IMR-90 (cell line): Measurements from ENCODE around the gene XRCC4. TPM values are rescaled to one million over a fixed set of nuclear protein-coding genes. Genes with fewer than 3 reads are reported as not detected.

Experiments
- ATAC-seq: fragments of 200-7000 bp; cut with Tn5 transposase; 2 replicates; pipeline ENCODE4 v1.9.1; 2020; ENCODE audit warnings: low read depth, mild to moderate bottlenecking, moderate library complexity
- BruUV-seq: library from RNA; stranded (reverse); fragments of 400-500 nt; replicated peaks from 2 replicates; lab custom pipeline; 2021; lab: Mats Ljungman, UMichigan
- CTCF ChIA-PET: fragments of 300-600 bp; formaldehyde crosslinking; extraction: SDS; loops from one replicate; lab custom pipeline; 2021; ENCODE audit warnings: antibody characterized with exemption; lab: Yijun Ruan, JAX
- POLR2A ChIA-PET: fragments of 300-600 bp; sonication (Branson Sonifier 250); formaldehyde crosslinking; loops from one replicate; lab custom pipeline; 2022; ENCODE audit warnings: antibody characterized with exemption; ENCODE audit not compliant: unreplicated experiment; lab: Charles Lee
- DNase-seq: peaks from one replicate; pipeline ENCODE4 v3.0.0; 2013
- H2AFZ ChIP-seq: replicated peaks from 2 replicates; pipeline ENCODE3; 2013; ENCODE audit warnings: low read length, mild to moderate bottlenecking; ENCODE audit not compliant: poor library complexity
- H2AK5ac ChIP-seq: 2 replicates; pipeline ENCODE4 v1.6.1; 2013; ENCODE audit warnings: low read depth, low read length, inconsistent platforms
- H2AK9ac ChIP-seq: replicated peaks from 2 replicates; pipeline ENCODE3; 2013; ENCODE audit warnings: mild to moderate bottlenecking, low read depth, low read length, moderate library complexity; ENCODE audit not compliant: poor library complexity
- H2BK120ac ChIP-seq: 2 replicates; pipeline ENCODE4 v1.6.1; 2013; ENCODE audit warnings: low read depth, low read length, inconsistent platforms
- H2BK15ac ChIP-seq: 3 replicates; pipeline ENCODE4 v1.6.1; 2013; ENCODE audit warnings: low read depth, low read length, inconsistent platforms
- H2BK20ac ChIP-seq: 2 replicates; pipeline ENCODE4 v1.6.1; 2013; ENCODE audit warnings: low read depth, mild to moderate bottlenecking, inconsistent platforms, low read length, moderate library complexity
- H2BK5ac ChIP-seq: 2 replicates; pipeline ENCODE4 v1.6.1; 2013; ENCODE audit warnings: mild to moderate bottlenecking, low read depth, low read length, inconsistent platforms; ENCODE audit not compliant: poor library complexity, severe bottlenecking
- H3K14ac ChIP-seq: replicated peaks from 2 replicates; pipeline ENCODE4 v1.6.1; 2013; ENCODE audit warnings: low read depth, low read length, inconsistent platforms
- H3K18ac ChIP-seq: 2 replicates; pipeline ENCODE4 v1.6.1; 2013; ENCODE audit warnings: low read depth, low read length, control low read depth
- H3K23ac ChIP-seq: 2 replicates; pipeline ENCODE4 v1.6.1; 2013; ENCODE audit warnings: low read depth, low read length, inconsistent platforms
- H3K27ac ChIP-seq: 2 replicates; pipeline ENCODE4 v1.5.1; 2013; ENCODE audit warnings: mild to moderate bottlenecking, control low read depth, low read length; ENCODE audit not compliant: insufficient read depth
- H3K27me3 ChIP-seq: 2 replicates; pipeline ENCODE4 v1.6.1; 2013; ENCODE audit warnings: low read length; ENCODE audit not compliant: control insufficient read depth, insufficient read depth
- H3K36me3 ChIP-seq: 2 replicates; pipeline ENCODE4 v1.6.1; 2013; ENCODE audit warnings: low read length, mixed read lengths; ENCODE audit not compliant: control insufficient read depth, insufficient read depth
- H3K4ac ChIP-seq: 2 replicates; pipeline ENCODE4 v1.6.1; 2013; ENCODE audit warnings: low read depth, low read length, inconsistent platforms
- H3K4me1 ChIP-seq: 2 replicates; pipeline ENCODE4 v1.6.1; 2013; ENCODE audit warnings: low read length, mixed read lengths; ENCODE audit not compliant: control insufficient read depth, insufficient read depth
- H3K4me2 ChIP-seq: 2 replicates; pipeline ENCODE4 v1.6.1; 2013; ENCODE audit warnings: low read depth, mild to moderate bottlenecking, control low read depth, low read length, moderate library complexity
- H3K4me3 ChIP-seq: 2 replicates; pipeline ENCODE4 v1.5.1; 2013; ENCODE audit warnings: low read depth, mild to moderate bottlenecking, control low read depth, low read length, moderate library complexity; ENCODE audit not compliant: insufficient read depth
- H3K56ac ChIP-seq: 2 replicates; pipeline ENCODE4 v1.6.1; 2013; ENCODE audit warnings: low read length, inconsistent platforms; ENCODE audit not compliant: insufficient read depth; ENCODE audit errors: extremely low read depth
- H3K79me1 ChIP-seq, 2 experiments: 2 replicates each; pipeline ENCODE4 v1.6.1; 2013; ENCODE audit warnings: low read length in 2 of 2, inconsistent platforms in 1 of 2, low read depth in 1 of 2
- H3K9ac ChIP-seq: 2 replicates; pipeline ENCODE4 v1.6.1; 2013; ENCODE audit warnings: low read depth, low read length, control low read depth
- H3K9me1 ChIP-seq: 2 replicates; pipeline ENCODE4 v1.6.1; 2013; ENCODE audit warnings: low read length, inconsistent platforms; ENCODE audit not compliant: insufficient read depth
- H3K9me3 ChIP-seq: 2 replicates; pipeline ENCODE4 v1.6.1; 2013; ENCODE audit warnings: low read length; ENCODE audit not compliant: control insufficient read depth, insufficient read depth
- H4K20me1 ChIP-seq: 2 replicates; pipeline ENCODE4 v1.6.1; 2013; ENCODE audit warnings: low read length, inconsistent platforms; ENCODE audit not compliant: insufficient read depth
- H4K5ac ChIP-seq: 2 replicates; pipeline ENCODE4 v1.6.1; 2013; ENCODE audit warnings: mild to moderate bottlenecking, low read depth, low read length, control low read depth
- H4K8ac ChIP-seq, 2 experiments: 2 replicates each; pipeline ENCODE4 v1.6.1; 2013; ENCODE audit warnings: low read depth in 2 of 2, low read length in 2 of 2, control low read depth in 1 of 2, inconsistent platforms in 1 of 2
- H4K91ac ChIP-seq: 2 replicates; pipeline ENCODE4 v1.6.1; 2013; ENCODE audit warnings: low read depth, low read length, inconsistent platforms; ENCODE audit not compliant: insufficient read depth
- BHLHE40 ChIP-seq: fragments of 150-350 bp; IDR thresholded peaks from 2 replicates; pipeline ENCODE4 v1.6.1; 2016; ENCODE audit warnings: mild to moderate bottlenecking, low read depth, low read length
- CEBPB ChIP-seq: IDR thresholded peaks from 2 replicates; pipeline ENCODE4 v1.6.1; 2012; ENCODE audit warnings: low read depth, low read length, improper control_type of control experiment
- CHD1 ChIP-seq: IDR thresholded peaks from 2 replicates; pipeline ENCODE4 v1.6.1; 2012; ENCODE audit warnings: low read depth, low read length, improper control_type of control experiment
- CTCF ChIP-seq: conservative IDR thresholded peaks from 2 replicates; pipeline ENCODE4 v1.5.1; 2012; ENCODE audit warnings: mild to moderate bottlenecking, low read depth, low read length, improper control_type of control experiment
- ELK1 ChIP-seq: fragments of 150-350 bp; IDR thresholded peaks from 2 replicates; pipeline ENCODE4 v1.6.1; 2016; ENCODE audit warnings: low read depth, mild to moderate bottlenecking, low read length, moderate library complexity, borderline replicate concordance
- FOS ChIP-seq: fragments of 150-350 bp; IDR thresholded peaks from 2 replicates; pipeline ENCODE4 v1.6.1; 2016; ENCODE audit warnings: low read depth, low read length
- MAFK ChIP-seq: IDR thresholded peaks from 2 replicates; pipeline ENCODE4 v1.6.1; 2012; ENCODE audit warnings: low read depth, low read length, improper control_type of control experiment
- MAZ ChIP-seq: IDR thresholded peaks from 2 replicates; pipeline ENCODE4 v1.6.1; 2012; ENCODE audit warnings: low read depth, mild to moderate bottlenecking, low read length, improper control_type of control experiment, moderate library complexity, borderline replicate concordance
- MXI1 ChIP-seq: IDR thresholded peaks from 2 replicates; pipeline ENCODE4 v1.6.1; 2012; ENCODE audit warnings: low read depth, mild to moderate bottlenecking, low read length, moderate library complexity, borderline replicate concordance
- NFE2L2 ChIP-seq: fragments of 150-350 bp; IDR thresholded peaks from 2 replicates; pipeline ENCODE4 v1.6.1; 2016; ENCODE audit warnings: low read depth, mild to moderate bottlenecking, low read length
- POLR2A ChIP-seq: IDR thresholded peaks from 2 replicates; pipeline ENCODE4 v1.6.1; 2012; ENCODE audit warnings: mild to moderate bottlenecking, low read depth, low read length
- RAD21 ChIP-seq: IDR thresholded peaks from 2 replicates; pipeline ENCODE4 v1.6.1; 2012; ENCODE audit warnings: low read length, improper control_type of control experiment
- RCOR1 ChIP-seq: IDR thresholded peaks from 2 replicates; pipeline ENCODE4 v1.6.1; 2012; ENCODE audit warnings: mild to moderate bottlenecking, low read length, improper control_type of control experiment; ENCODE audit not compliant: insufficient replicate concordance
- RFX5 ChIP-seq: IDR thresholded peaks from 2 replicates; pipeline ENCODE4 v1.8.0; 2012; ENCODE audit warnings: low read depth, mild to moderate bottlenecking, low read length, moderate library complexity
- SMC3 ChIP-seq: fragments of 150-350 bp; IDR thresholded peaks from 2 replicates; pipeline ENCODE4 v1.6.1; 2016; ENCODE audit warnings: low read depth, mild to moderate bottlenecking, antibody characterized with exemption, low read length, moderate library complexity
- USF2 ChIP-seq: fragments of 150-350 bp; IDR thresholded peaks from 2 replicates; pipeline ENCODE4 v1.6.1; 2017; ENCODE audit warnings: mild to moderate bottlenecking, antibody characterized with exemption, low read length, low read depth
- WGBS, 2 experiments: methylation state at CpG; one replicate each; pipeline versions ENCODE4 v1.1.5 to v1.1.7; 2013; ENCODE audit warnings: missing lambda C conversion rate in 2 of 2; ENCODE audit not compliant: insufficient read length in 1 of 2; ENCODE audit errors: extremely low coverage in 2 of 2; 5-methylcytosine and 5-hydroxymethylcytosine counted together
- dilution Hi-C: fragments of 300-500 bp; cut with HindIII; formaldehyde crosslinking; loops from one replicate; pipeline ENCODE4 v1.14.3; 2018; ENCODE audit warnings: low sequenced_read_pairs; ENCODE audit not compliant: unreplicated experiment
- in situ Hi-C: fragments of 300-500 bp; cut with MboI; formaldehyde crosslinking; loops from 3 replicates; pipeline ENCODE4 v1.14.3; 2019; ENCODE audit warnings: low sequenced_read_pairs, inconsistent platforms, mixed read lengths
- intact Hi-C: fragments of 100-400 bp; cut with micrococcal nuclease; formaldehyde crosslinking; loops from 2 replicates; pipeline ENCODE4 v1.10.0; 2022
- polyA plus RNA-seq, 3 experiments: library from polyadenylated mRNA; depleted of rRNA; stranded (reverse); fragments of >200 nt; gene quantifications; 2 replicates each; pipeline ENCODE4 v1.2.3, GENCODE V29; 2012; ENCODE audit warnings: low replicate concordance in 1 of 3
- total RNA-seq: library from RNA; depleted of rRNA; stranded (reverse); fragments of >200 nt; gene quantifications from 2 replicates; pipeline ENCODE4 v1.2.3, GENCODE V29; 2012

The XRCC4 gene
- total and polyA plus RNA-seq, 2 of the 4 experiments (the other 2 are of a cell fraction), result 3.5 to 4.7 TPM

GRCh38 chr5:83072966-83073365 lies 4.4 kb upstream of the XRCC4 start:
- no peaks in the 10 kb centered on the region for H3K36me3 ChIP-seq
- no peak overlapping the region for H2AK5ac ChIP-seq
- no peak overlapping the region for H2BK20ac ChIP-seq
- H2BK15ac ChIP-seq, result no peak overlapping the region
- DNase-seq, result no peak
- no peaks in the 10 kb centered on the region for H3K9me3 ChIP-seq
- no peak overlapping the region for H2BK120ac ChIP-seq
- dilution Hi-C loops (no loop called here), in situ Hi-C loops (loop anchor here (25.0 kb wide), 1 partner anchor 711 kb away; no protein-coding TSS in a partner anchor), intact Hi-C loops (no loop called here)
- no peaks in the 10 kb centered on the region for H3K9me1 ChIP-seq
- no peak overlapping the region for H2AK9ac ChIP-seq
- H3K27ac ChIP-seq, result no peak overlapping the region
- H3K23ac ChIP-seq, result no peak overlapping the region
- no peak overlapping the region for H3K18ac ChIP-seq
- BruUV-seq, result no TSS peak
- no peak overlapping the region for H4K8ac ChIP-seq
- no peak overlapping the region for H4K91ac ChIP-seq
- ATAC-seq, result no peak
- peaks cover 3% of the 10 kb centered on the region; the same call in 1 of the 2 replicates for H3K4me1 ChIP-seq
- no CpG with 5 or more reads among the region's 6 CpGs for WGBS, 2 experiments
- H3K56ac ChIP-seq, result no peak overlapping the region
- ChIA-PET POLR2A (no interaction called here), CTCF (no interaction called here)
- no peaks in the 10 kb centered on the region for H3K27me3 ChIP-seq
- no peak overlapping the region for H4K5ac ChIP-seq
- TF ChIP-seq USF2 (no peak), BHLHE40 (no peak), CTCF (no peak), MAFK (no peak), RAD21 (no peak), CEBPB (no peak), POLR2A (no peak), NFE2L2 (no peak), RFX5 (no peak), SMC3 (no peak), MXI1 (no peak), MAZ (no peak), CHD1 (no peak), RCOR1 (no peak), ELK1 (no peak), FOS (no peak)
- no peak overlapping the region for H3K14ac ChIP-seq
- no peak overlapping the region for H3K4me3 ChIP-seq
- H3K9ac ChIP-seq, result no peak overlapping the region
- no peak overlapping the region for H3K4ac ChIP-seq
- H3K4me2 ChIP-seq, result no peak overlapping the region
- peaks cover 0 to 48% of the 10 kb centered on the region in 2 experiments; a peak in 2 of 4 replicates for H3K79me1 ChIP-seq
- H2AFZ ChIP-seq, result no peak overlapping the region
- no peak overlapping the region for H2BK5ac ChIP-seq
- peaks cover 40% of the 10 kb centered on the region for H4K20me1 ChIP-seq
